ENCODE results near the gene USP21. TPM values are rescaled to one million over a fixed set of nuclear protein-coding genes. Genes with fewer than 3 reads are reported as not detected.

The USP21 gene
- total RNA-seq, 4 donors from 2014 or later = 19.5 to 75.9 (median 35.3) TPM

DNA sequence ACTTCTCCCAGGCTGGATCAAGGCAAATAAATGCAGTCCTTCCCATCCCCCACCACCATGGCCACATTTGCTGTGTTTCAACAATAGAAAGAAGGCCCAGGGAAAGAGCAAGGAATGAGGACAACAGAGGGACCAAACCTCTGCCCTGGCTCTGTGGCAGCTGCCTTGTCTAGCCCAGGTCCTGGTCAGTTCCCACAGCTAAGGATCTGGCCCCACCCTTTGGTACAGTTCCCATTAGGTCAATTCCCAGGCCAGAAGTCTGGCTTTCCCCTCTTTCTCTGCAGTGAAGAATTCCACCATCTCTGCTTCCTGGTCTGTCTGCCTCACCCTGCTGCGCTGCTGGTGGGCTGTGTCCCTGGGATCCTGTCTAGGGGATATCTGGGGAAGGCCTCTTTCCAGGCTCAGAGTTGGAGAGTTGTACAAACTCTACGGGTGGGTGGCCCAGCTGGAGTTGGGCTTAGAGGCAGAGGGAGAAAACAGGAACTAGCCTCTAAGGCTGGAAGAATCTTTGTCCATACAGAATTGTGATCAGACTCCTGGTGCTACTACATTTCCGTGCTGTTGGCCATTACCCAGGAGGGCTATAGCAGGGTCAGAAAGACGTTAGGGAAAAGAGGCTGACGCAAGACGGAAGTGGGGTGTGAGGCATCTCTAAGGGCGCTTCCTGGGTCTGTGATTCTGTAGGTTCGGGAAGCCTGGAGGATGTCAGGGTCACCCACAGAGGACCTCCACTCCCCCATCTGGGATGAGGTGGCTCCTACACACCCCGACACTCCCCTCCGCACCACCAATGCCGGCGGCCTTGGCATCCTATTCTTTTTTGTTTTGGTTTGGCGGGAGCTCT lies 41.9 kb downstream of the USP21 start:
- in situ Hi-C loops (cut with MboI; ENCODE audit: low pct_ligation_motif_present in 1 of 4, low pct_unique_long_range_greater_than_20kb in 1 of 4, low sequenced_read_pairs in 3 of 4) (loop anchor here in 1 of 4 donors (25.0 kb wide), 1 partner anchor 186 kb away; no protein-coding TSS in a partner anchor), intact Hi-C loops (cut with DNase I; ENCODE audit: low total_unique reads) (no loop called here)
- DNase-seq = peak; percentile 41
- Histone ChIP-seq H3K36me3 (peaks cover 0 to 15% (median under 1%) of the 10 kb centered on the region in 4 donors), H3K9me3 (no peaks in the 10 kb centered on the region), H3K4me3 (peak overlapping the region; percentile 1 to 91 (median 78)), H3K4me1 (peaks cover 47 to 84% (median 55%) of the 10 kb centered on the region in 4 donors), H3K27ac (peak overlapping the region; percentile 90 to 98 (median 94)), H3K27me3 (no peaks in the 10 kb centered on the region)
- TF ChIP-seq, protein P1, sequence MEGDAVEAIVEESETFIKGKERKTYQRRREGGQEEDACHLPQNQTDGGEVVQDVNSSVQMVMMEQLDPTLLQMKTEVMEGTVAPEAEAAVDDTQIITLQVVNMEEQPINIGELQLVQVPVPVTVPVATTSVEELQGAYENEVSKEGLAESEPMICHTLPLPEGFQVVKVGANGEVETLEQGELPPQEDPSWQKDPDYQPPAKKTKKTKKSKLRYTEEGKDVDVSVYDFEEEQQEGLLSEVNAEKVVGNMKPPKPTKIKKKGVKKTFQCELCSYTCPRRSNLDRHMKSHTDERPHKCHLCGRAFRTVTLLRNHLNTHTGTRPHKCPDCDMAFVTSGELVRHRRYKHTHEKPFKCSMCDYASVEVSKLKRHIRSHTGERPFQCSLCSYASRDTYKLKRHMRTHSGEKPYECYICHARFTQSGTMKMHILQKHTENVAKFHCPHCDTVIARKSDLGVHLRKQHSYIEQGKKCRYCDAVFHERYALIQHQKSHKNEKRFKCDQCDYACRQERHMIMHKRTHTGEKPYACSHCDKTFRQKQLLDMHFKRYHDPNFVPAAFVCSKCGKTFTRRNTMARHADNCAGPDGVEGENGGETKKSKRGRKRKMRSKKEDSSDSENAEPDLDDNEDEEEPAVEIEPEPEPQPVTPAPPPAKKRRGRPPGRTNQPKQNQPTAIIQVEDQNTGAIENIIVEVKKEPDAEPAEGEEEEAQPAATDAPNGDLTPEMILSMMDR (IDR thresholded peaks at IDR 0.05) = no peak
- no peak for TF ChIP-seq POLR2A (IDR thresholded peaks at IDR 0.05)
- no peak for TF ChIP-seq EP300 (IDR thresholded peaks at IDR 0.05; ENCODE audit: low read depth)
- TF ChIP-seq POLR2AphosphoS5 (IDR thresholded peaks at IDR 0.05) = no peak
- 55 to 67% methylated on average over 4 to 13 of the region's 13 CpGs for WGBS, 2 donors (ENCODE audit: low coverage in 1 of 2)

DNA sequence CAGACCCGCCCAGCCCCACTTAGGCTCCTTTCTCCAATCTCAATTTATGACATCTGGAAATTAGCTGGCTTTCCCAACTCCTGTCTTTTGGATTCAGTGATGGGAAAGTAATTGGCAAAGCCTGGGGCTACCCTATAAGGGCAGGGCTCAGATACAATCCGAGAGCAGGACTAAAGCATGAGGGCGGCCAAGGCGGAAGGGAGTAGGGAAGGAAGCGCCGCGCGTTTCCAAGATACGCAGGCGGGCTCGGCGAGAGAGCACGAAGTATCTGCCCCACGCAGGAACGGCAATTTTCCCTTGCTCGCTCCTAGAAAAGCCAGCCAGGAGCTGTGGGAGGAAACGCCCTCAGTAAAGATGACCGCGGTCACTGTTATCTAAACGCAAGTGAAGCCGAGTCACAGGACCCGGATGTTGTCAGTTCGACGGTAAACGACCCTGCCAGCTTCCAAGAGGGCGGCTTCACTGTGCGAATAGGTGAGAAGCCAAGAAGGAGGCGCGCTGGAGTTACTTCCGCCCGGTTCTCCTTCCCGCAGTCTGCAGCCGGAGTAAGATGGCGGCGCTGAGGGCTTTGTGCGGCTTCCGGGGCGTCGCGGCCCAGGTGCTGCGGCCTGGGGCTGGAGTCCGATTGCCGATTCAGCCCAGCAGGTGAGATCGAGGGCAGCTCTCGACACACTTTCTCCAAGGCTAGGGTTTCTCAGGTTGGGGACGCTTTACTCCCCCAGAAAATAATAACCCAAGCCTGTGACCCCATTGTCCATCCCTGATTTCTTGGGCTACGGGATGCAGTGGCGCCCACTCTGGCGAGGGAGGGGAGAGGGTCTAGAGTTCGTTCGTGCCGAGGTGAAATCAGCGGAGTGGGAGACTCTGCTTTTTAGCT lies 42.8 kb downstream of the USP21 start, which contains the start of gene NDUFS2:
TSS of gene NDUFS2 (plus strand) at position 532 of the 877 bp plus-strand sequence. CDS start at position 551, 19 bp downstream.
- Histone ChIP-seq H3K27ac (peak within 1 kb of the TSS; percentile 90 to 98 (median 94)), H3K9me3 (no peaks in the 10 kb centered on the region), H3K4me3 (peak within 1 kb of the TSS; percentile 66 to 91 (median 78)), H3K4me1 (peaks cover 40 to 82% (median 55%) of the 10 kb centered on the region in 4 donors), H3K27me3 (no peaks in the 10 kb centered on the region), H3K36me3 (peaks cover 0 to 15% (median 5%) of the 10 kb centered on the region in 4 donors)
- TF ChIP-seq EP300 (IDR thresholded peaks at IDR 0.05; ENCODE audit: low read depth) = no peak
- TF ChIP-seq POLR2A (IDR thresholded peaks at IDR 0.05) = peak; percentile 84
- TF ChIP-seq, protein P1 (IDR thresholded peaks at IDR 0.05) = peak in 2 of 5 experiments; percentile 5 to 16
- TF ChIP-seq POLR2AphosphoS5 (IDR thresholded peaks at IDR 0.05) = peak; percentile 64 to 86 (median 85)
- WGBS, 2 donors (ENCODE audit: low coverage in 1 of 2) = 0 to 2% methylated on average over 6 to 50 of the region's 53 CpGs
- intact Hi-C loops (cut with DNase I; ENCODE audit: low total_unique reads) (no loop called here), in situ Hi-C loops (cut with MboI; ENCODE audit: low pct_ligation_motif_present in 1 of 4, low pct_unique_long_range_greater_than_20kb in 1 of 4, low sequenced_read_pairs in 3 of 4) (loop anchor here in 1 of 4 donors (25.0 kb wide), 1 partner anchor 185 kb away; no protein-coding TSS in a partner anchor)
- peak; percentile 99 for DNase-seq

DNA sequence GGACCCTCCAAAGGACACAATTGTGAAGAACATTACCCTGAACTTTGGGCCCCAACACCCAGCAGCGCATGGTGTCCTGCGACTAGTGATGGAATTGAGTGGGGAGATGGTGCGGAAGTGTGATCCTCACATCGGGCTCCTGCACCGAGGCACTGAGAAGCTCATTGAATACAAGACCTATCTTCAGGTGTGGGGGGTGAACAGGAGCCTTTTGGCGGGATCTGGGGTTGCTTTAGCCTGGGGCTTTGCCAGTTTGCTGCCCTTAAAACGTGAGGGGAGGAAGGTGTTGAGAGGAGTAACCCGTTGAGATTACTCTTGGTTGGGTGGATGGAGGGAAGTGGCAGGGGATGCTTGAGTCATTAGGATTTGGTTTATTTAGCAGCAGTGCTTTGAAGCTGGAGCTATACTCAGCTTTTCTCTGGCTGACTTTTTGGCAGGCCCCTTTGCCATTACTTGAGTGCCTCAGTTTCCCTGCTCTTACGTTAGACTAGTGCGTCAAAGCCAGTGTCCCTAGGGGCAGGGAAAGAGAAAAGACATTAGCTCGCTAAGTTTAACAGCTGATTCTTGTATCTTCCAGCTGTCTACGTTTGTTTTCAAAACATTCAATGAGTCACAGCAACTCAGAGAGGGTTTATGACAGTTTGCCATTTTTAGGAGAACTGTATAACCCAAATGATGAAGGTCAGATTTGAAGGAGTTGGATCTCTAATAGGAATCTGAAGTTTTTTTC lies 47.3 kb downstream of the USP21 start:
- Histone ChIP-seq H3K4me3 (no peak overlapping the region), H3K36me3 (peaks cover 0 to 46% (median 21%) of the 10 kb centered on the region in 4 donors), H3K4me1 (peaks cover 18 to 62% (median 26%) of the 10 kb centered on the region in 4 donors), H3K27me3 (no peaks in the 10 kb centered on the region), H3K27ac (peak overlapping the region; percentile 74 to 98 (median 78)), H3K9me3 (no peaks in the 10 kb centered on the region)
- peak in 1 of 3 donors; percentile 20 for TF ChIP-seq POLR2AphosphoS5 (IDR thresholded peaks at IDR 0.05)
- no peak for TF ChIP-seq EP300 (IDR thresholded peaks at IDR 0.05; ENCODE audit: low read depth)
- TF ChIP-seq, protein P1 (IDR thresholded peaks at IDR 0.05) = no peak
- DNase-seq = no peak
- intact Hi-C loops (cut with DNase I; ENCODE audit: low total_unique reads) (loop anchor here (5.0 kb wide), 1 partner anchor 181 kb away; no protein-coding TSS in a partner anchor), in situ Hi-C loops (cut with MboI; ENCODE audit: low pct_ligation_motif_present in 1 of 4, low pct_unique_long_range_greater_than_20kb in 1 of 4, low sequenced_read_pairs in 3 of 4) (loop anchor here in 1 of 4 donors (25.0 kb wide), 1 partner anchor 181 kb away; no protein-coding TSS in a partner anchor)
- 77 to 80% methylated on average over 10 to 12 of the region's 12 CpGs for WGBS, 2 donors (ENCODE audit: low coverage in 1 of 2)

Data from transverse colon (tissue), 4 donors.